Hematopoietic multipotent progenitor cell treated with erythropoietin and hydrocortisone succinate and interleukin-3 and kit ligand, for 15 days (in vitro differentiated cells): ENCODE measurements around the gene NAA25.
"Not testable (repeated sequence)": the region's sequence is repeated elsewhere in the genome, so short reads cannot be mapped to it uniquely, and the experiment has no call there.

Experiments used
- DNase-seq: peaks from one replicate; pipeline ENCODE4 v3.0.0-alpha.2; 2015; ENCODE audit warnings: low spot score

Gene NAA25

GRCh38 chr12:112061137-112061536, 47.4 kb downstream of the NAA25 start:
- DNase-seq, result no peak

- DNase-seq, result no peak
These were observed 59.2 kb downstream of the NAA25 start for GRCh38 chr12:112049351-112049750.

- DNase-seq, result no peak
These were observed 62.6 kb downstream of the NAA25 start for GRCh38 chr12:112046003-112046402.

GRCh38 chr12:112036614-112037013, 72.0 kb downstream of the NAA25 start:
- DNase-seq, result not testable (repeated sequence)

- DNase-seq, result no peak
These were observed 73.3 kb downstream of the NAA25 start for GRCh38 chr12:112035219-112035785.

GRCh38 chr12:112032292-112032691, 76.3 kb downstream of the NAA25 start:
- DNase-seq, result no peak

GRCh38 chr12:112031472-112031871, 77.1 kb downstream of the NAA25 start:
- no peak for DNase-seq

- no peak for DNase-seq
These were observed 79.3 kb downstream of the NAA25 start for GRCh38 chr12:112029301-112029700.

- no peak for DNase-seq
These were observed 82.7 kb downstream of the NAA25 start for GRCh38 chr12:112025808-112026375.

GRCh38 chr12:112023759-112024396, 84.7 kb downstream of the NAA25 start:
- DNase-seq, result no peak

- DNase-seq, result no peak
These were observed 86.2 kb downstream of the NAA25 start for GRCh38 chr12:112022241-112023016.

- DNase-seq, result no peak
These were observed 87.6 kb downstream of the NAA25 start for GRCh38 chr12:112020947-112021457.

GRCh38 chr12:112018571-112019237, 89.9 kb downstream of the NAA25 start:
- DNase-seq, result no peak

GRCh38 chr12:112017041-112017440, 91.5 kb downstream of the NAA25 start:
- DNase-seq, result no peak

GRCh38 chr12:112015938-112016337, 92.6 kb downstream of the NAA25 start:
- DNase-seq, result no peak

- DNase-seq, result peak; percentile 74
These were observed 94.8 kb downstream of the NAA25 start for GRCh38 chr12:112013601-112014402.

- DNase-seq, result peak; percentile 100
These were observed 95.6 kb downstream of the NAA25 start, which contains the start of the genes ERP29 and TMEM116 for GRCh38 chr12:112012775-112013600. Gene ERP29, plus strand, starts transcription at chr12:112013426. Its CDS starts 40 bp downstream, at chr12:112013466. Gene TMEM116, minus strand, starts transcription at chr12:112013165. Its CDS starts 7,895 bp downstream, at chr12:112005270.

- no peak for DNase-seq
These were observed 96.9 kb downstream of the NAA25 start for GRCh38 chr12:112011685-112012084.

GRCh38 chr12:112010415-112011344, 97.9 kb downstream of the NAA25 start:
- no peak for DNase-seq
